ENCODE measurements around the gene EPG5.
"Not testable (repeated sequence)": the region's sequence is repeated elsewhere in the genome, so short reads cannot be mapped to it uniquely, and the experiment has no call there.

EPG5 gene

DNA sequence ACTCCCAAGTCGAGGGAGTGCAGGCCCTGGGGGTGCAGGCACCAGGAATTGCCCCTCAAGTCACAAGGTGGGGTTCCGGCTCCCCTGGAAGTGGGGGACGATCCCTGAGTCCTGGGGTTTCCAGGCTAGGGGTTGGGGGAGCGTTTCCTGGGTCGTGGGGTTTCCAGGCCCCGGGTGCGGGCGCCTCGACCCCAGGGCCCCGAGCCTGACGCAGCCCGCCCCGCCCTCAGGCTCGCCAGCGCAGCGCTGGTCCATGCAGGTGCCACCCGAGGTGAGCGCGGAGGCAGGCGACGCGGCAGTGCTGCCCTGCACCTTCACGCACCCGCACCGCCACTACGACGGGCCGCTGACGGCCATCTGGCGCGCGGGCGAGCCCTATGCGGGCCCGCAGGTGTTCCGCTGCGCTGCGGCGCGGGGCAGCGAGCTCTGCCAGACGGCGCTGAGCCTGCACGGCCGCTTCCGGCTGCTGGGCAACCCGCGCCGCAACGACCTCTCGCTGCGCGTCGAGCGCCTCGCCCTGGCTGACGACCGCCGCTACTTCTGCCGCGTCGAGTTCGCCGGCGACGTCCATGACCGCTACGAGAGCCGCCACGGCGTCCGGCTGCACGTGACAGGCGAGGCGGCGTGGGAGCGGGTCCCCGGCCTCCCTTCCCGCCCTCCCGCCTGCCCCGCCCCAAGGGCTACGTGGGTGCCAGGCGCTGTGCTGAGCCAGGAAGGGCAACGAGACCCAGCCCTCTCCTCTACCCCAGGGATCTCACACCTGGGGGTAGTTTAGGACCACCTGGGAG lies 129.7 kb downstream of the EPG5 start:
- DNase-seq, result peak; percentile 41

GRCh38 chr18:45836242-45837205 lies 130.6 kb downstream of the EPG5 start:
- no peak for DNase-seq

DNA sequence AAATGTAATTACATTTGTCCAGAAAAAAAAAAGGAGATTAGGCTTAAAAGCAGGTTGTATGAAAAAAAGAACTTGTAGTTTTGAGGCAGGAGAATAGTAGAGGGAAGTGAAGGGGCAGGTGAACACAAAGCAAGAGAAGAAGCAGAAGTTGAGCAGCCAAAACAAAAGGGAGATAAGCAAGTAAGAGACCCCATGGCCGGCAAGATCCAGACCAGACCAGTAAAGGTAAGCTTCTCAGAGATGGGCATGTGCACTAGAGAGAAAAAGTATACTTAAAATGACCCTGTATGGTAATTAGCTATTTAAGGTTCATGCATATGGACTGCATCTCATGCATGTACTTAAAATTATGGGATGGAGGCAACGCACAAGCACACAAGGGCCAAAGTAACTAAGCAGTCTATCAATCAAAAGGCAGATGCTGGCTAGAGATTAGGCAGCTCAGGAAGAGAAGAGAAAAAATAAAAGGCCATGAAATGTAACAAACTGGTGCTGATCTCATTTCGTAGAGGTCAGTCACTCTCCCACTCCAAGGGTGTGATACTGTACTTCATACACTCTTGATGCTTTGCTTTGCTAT lies 132.0 kb downstream of the EPG5 start:
- DNase-seq, result no peak

DNA sequence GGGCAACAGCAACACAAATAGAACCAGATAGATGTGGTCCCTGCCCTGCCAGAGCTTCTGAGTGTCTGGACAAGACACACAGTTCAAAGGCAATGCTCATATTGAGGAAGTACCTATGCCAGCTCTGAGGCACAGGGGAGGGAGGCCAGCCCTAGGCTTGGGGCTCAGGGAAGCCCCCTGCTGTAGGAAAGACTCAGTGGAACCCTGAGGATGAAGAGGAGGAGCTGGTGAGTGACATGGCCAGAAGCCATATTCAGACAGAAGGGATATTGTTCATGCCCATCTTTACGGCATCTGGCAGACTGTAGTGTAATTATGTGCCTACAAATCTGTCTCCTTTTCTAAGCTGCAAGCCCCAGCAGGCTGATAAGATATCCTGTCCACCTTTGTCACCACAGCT lies 132.8 kb downstream of the EPG5 start:
- DNase-seq, result no peak

- no peak for DNase-seq
These were observed 133.3 kb downstream of the EPG5 start for GRCh38 chr18:45833846-45834245.

DNA sequence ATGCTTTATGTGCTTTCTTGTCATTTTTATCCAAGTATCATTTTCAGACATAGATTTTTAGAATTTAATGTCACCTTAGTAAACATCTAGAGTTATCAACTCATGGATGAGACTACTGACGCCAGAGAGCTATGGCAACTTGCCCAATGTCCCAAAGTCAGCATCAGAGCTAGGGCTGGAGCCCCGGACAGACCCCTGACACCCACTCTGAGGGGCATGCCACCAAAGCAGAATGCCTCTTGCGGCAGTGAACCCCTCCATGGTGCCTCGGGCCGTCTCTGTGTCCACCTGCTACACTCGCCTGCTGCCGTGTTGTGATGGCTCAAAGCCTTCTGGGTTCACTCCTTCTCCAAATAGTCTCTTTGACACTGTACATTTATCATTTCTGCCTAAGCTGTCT lies 136.2 kb downstream of the EPG5 start:
- DNase-seq, result no peak

DNA sequence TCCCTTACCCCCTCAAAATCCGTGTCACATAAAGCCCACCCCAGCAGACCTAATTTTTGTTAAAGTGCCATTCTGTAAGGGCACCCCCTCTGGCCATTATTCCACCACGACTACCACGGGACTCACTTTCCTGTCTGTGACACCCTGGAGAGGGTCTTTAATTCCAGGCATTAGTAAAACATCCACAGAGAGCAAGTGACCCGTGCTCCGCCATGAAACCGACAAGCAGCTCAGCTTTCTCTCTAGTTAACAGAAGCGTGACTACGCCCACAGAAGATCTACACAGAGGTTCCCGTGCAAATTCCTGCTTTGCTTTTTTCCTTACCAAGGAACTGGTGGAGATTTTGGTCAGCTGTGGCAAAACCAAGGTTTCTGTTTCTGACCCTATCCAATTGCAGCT lies 137.3 kb downstream of the EPG5 start:
- DNase-seq, result no peak

- no peak for DNase-seq
These were observed 138.0 kb downstream of the EPG5 start for GRCh38 chr18:45828917-45829811.

DNA sequence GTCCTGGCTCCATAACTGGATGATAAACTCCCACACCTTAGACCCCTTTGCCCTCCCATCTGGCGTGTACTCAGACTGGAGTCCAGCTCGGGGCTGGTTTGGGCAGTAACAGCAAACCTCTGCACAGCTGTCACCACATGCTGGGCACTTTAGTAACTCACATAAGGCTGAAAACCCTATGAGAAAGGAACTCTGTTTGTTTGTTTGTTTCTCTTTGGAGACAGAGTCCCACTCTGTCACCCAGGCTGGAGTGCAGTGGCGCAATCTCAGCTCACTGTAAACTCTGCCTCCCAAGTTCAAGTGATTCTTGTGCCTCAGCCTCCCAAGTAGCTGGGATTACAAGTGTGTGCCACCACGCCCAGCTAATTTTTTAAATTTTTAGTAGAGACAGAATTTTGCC lies 140.4 kb downstream of the EPG5 start:
- not testable (repeated sequence) for DNase-seq

GRCh38 chr18:45826084-45826483 lies 141.0 kb downstream of the EPG5 start:
- DNase-seq, result no peak

DNA sequence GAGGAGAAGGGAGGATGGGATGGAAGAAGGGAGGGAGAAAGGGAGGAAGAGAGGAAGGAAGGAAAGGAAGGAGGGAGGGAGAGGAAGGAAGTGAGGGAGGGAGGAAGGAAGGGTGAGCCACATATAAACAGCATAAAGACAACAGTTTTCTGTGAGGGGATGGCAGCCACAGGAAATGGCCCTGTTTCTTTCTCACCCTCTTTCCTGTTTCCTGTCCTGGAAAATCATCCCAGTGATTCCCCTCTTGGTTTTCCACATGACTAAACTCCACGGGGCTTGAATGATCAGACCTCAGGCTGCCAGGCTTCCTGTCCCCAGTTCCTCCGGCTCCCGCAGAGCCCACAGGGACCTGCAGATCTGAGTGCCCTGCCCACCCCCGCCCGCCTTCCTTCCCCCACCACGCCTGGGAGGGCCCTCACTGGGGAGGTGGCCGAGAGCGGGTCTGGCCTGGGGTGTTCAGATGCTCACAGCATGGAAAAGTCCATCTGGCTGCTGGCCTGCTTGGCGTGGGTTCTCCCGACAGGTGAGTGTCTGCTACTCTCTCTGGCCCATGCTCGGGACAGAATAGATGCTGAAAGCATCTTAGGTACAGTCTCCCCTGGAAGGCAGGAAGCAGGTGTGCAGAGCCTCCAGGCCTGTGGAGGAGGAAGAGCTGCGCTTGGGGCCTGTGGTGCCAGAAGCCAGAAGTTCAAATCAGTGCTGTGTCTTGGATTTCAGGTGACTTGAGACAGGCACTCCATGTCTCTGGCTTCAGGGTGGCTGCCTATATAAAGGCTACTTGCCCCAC lies 141.7 kb downstream of the EPG5 start, which contains the start of gene SIGLEC15:
TSS of gene SIGLEC15 (plus strand) at position 418 of the 787 bp plus-strand sequence. CDS start at position 472, 54 bp downstream.
- no peak for DNase-seq

DNA sequence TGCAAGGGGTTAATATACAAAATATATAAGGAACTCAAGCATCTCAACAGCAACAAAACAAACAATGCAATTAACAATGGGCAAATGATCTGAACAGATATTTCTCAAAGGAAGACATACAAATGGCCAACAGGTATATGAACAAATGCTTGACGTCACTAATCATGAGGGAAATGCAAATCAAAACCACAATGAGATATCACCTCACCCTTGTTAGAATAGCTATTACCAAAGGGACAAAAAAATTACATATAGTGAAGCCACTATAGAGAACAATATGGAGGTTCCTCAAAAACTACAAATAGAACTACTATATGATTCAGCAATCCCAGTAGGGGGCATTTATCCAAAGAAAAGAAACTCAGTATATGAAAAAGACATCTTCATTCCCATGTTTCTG lies 145.4 kb downstream of the EPG5 start:
- no peak for DNase-seq

DNA sequence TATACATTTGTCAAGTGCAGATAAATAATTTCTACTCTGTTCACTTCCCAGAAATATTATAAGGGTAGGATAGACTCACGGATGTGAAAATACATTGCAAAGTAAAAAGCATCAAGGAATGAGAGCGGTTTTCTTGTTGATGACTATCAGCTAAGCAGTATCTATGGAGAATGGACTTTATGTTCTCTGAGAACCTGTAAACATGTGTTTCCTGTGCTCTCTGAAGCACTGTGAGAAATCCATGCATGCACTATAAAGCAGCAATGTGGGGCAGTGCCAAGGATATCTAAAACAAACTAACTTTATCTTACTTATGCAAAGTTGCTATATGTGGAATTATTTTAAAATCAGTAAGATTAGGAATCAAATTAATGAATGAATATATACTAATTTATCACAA lies 146.1 kb downstream of the EPG5 start:
- no peak for DNase-seq

GRCh38 chr18:45820106-45820745 lies 146.9 kb downstream of the EPG5 start:
- no peak for DNase-seq

- DNase-seq, result not testable (repeated sequence)
These were observed 148.4 kb downstream of the EPG5 start for GRCh38 chr18:45818765-45819164.

DNA sequence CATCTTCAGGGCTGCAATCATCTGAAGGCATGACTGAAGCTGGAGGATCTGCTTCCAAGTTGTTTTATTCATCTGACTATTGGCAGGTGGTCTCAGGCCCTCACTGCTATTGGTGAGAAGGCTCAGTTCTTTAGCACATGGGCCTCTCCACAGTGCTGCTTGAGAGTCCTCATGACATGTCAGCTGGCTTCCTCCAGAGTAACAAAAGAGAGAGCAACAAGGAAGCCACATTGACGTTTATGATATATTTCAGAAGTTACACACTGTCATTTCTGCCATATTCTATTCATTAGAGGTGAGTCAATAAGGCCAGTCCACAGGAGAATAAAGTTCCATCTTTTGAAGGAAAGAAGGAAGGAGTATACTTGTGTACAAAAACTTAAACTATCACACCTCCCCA lies 149.6 kb downstream of the EPG5 start:
- DNase-seq, result no peak

DNA sequence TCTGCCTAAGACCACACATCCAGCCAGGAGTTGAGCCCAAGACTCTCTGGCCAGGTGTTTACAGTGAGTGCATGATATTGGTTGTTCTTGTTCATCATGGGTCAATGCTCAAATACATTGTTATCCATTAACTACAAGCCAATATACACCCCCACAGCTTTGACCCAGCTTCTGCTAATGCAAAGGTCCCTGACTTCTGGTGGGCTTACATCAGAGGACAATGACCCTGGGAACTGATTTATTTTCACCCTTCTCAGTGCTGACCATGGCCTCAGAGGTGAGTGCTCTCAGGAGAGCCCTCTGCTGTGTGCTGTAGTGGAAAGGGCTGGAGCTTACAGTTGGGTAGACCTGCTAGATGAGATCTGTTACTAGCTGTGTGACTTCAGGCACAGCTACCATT lies 152.4 kb downstream of the EPG5 start:
- DNase-seq, result not testable (repeated sequence)

DNA sequence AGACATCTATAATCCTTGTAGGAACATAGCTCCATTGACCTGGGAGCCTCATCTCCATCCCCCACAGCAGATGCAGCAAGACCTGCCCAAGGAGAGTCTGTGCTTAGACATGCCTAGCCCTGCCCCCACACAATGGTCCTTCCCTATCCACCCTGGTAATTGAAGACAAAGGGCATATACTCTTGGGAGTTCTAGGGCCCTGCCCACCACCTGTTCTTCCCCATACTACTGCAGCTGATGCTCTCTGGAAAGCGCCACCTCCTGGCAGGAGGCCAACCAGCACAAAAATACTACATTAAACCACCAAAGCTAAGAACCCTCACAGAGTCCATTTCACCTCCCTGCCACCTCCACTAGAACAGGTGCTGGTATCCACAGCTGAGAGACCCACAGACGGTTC lies 160.0 kb downstream of the EPG5 start:
- not testable (repeated sequence) for DNase-seq

- DNase-seq, result no peak
These were observed 160.9 kb downstream of the EPG5 start for GRCh38 chr18:45806226-45806625.

DNA sequence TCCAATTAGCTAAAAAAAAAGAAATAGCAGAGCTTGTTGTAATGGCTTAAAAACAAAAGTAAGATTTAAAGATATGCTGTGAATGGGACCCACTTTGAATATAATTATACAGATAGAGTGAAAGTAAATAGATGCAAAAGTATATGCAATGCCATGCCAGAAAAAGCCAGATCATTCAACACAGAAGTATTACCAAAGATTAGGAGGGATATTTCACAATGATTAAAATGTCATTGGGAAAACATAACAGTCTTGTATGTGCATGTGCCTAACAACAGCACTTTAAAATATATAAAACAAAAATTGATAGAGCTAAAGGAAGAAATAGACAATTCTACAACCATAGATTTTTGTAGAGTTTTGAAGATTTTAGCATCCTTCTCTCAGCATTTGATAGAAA lies 161.6 kb downstream of the EPG5 start:
- DNase-seq, result no peak

Data from activated T-cell treated with anti-CD3 and anti-CD28 coated beads, Interleukin-2, amount 50 U/mL, for 1 hour (primary cell).